HG02678 (cell line): ENCODE data around the gene TM9SF2.
"Not testable (repeated sequence)": the region's sequence is repeated elsewhere in the genome, so short reads cannot be mapped to it uniquely, and the experiment has no call there.

ENCODE experiments used
- ATAC-seq: cut with Tn5 transposase; IDR thresholded peaks from one replicate; pipeline ENCODE4 v1.9.1; 2021; ENCODE audit warnings: mild to moderate bottlenecking, moderate library complexity; ENCODE audit not compliant: unreplicated experiment

Gene TM9SF2

DNA sequence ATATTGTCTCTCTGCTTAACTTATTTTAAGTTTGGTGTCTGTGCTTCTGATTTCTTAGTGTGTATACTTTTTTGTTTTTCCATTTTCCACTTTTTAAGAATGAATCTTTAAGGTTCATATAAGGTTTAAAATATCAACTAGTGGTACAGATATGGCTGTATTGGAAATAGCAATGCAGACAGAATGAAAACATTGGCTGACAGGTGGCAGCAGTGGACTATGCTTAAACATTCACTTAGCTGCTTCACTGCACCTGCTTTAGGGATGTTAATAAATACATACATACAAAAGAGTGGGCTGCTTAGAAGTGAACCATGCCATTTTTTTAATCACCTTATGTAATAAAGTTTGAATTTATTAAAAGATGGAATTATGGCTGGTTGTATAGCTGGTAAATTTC lies 27.3 kb downstream of the TM9SF2 start:
- peak; percentile 80 for ATAC-seq

DNA sequence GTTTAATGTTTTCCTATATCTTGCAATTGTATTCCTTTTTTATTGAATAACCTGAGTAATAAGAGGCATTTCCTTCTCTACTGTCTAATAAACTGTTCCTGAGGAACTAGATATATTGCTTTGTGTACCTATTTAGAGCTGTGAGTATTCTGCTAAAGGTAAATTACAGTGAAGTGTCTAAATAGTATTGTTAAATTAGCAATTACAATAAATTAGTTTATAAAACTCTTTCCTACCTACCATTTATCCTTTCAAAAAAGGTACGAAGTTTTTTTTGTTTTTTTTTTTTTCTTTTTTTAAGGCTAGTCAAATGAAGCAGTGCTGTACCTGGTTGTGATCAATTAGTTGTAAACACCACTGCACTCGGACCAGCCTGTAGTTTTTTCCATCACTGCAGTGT lies 34.8 kb downstream of the TM9SF2 start:
- ATAC-seq: no peak

DNA sequence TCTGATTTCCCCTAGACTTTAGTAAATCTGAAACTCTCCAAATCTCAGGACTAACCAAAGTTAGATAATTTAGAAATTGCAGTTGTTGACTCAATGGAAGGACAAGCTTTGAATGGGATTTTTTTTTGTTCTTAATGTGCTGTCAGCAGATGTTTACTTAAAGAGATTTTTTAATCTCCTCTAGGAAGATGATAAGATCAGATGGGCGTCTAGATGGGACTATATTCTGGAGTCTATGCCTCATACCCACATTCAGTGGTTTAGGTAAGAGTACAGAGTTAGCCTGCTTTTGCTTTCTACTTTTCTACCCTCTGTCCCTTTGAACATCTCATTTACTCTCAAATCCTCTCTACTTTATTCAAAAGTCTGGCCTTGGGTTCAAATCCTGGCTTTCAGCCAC lies 39.3 kb downstream of the TM9SF2 start:
- ATAC-seq: no peak

DNA sequence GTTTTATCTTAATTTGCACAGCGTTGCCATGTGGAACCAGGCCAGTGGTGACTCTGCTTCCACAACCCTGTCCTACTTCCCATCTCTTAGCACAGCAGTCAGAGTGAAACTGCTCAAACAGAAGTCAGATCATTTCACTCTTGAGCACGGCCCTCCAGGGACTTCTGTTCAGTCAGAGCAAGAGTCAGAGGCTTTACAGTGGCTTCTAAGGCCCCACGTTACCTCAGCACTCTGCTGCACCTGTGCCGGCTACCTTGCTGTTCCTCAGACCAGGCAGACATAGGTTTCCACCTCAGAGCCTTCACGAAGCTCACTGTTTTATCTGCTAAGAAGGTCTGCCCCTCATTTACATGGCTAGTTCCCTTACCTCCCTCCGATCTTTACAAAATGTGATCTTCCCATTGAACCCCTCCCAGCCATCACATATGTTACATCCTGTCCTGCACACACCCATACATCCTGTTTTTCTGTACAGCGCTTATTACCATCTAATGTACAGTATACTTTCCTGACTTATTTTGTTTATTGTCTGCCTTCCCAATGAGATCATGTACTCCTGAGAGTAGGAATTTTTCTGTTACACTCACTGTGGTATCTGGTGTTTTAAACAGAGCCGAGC lies 41.6 kb downstream of the TM9SF2 start:
- ATAC-seq: peak; percentile 99

DNA sequence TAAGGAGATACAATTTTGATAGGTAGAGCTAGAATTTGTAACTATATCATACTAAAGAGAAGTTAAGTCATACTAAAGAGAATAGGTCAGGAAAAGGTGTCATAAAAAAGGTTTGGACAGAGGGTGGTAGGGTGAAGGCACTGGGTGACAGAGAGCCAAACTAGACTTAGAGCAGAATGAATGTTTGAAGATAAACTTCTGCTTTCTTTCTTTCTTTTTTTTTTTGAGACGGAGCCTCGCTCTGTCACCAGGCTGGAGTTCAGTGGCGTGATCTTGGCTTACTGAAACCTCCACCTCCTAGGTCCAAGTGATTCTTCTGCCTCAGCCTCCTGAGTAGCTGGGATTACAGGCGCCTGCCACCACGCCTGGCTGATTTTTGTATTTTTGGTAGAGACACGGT lies 44.1 kb downstream of the TM9SF2 start:
- ATAC-seq: no peak

DNA sequence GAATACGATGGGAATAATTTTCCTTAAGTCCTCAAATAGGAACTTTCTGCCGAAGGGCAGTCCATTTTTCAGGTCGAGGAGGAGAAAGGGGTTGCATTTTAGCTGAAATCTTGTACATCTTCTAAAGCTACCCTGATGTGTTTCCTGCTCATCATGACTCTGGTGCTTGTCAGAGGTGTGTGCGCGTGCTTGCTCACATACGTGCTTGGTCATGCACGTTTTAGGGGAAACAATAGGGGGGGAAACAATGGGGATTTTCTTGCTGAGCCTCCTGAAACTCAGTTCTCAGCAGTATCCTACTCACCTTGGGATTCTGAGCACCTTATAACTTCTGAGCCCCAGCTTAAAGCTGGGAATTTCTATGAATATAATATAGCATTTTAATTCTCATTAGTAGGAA lies 44.7 kb downstream of the TM9SF2 start:
- ATAC-seq: no peak

DNA sequence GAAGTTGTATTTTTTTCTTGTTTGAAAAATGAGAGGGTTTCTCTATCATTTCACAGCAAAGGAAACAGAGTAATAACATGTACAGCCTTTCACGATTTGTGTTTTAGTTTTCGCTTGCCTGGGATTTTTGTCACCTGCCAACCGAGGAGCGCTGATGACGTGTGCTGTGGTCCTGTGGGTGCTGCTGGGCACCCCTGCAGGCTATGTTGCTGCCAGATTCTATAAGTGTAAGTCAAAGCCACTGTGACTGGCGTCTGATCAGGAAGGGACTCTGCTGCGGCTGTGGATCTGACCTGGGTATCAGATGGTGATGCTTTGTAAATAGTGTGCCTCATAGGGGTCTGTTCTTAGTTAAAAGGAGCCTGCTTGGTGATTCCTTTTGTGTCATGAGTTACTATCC lies 45.6 kb downstream of the TM9SF2 start:
- no peak for ATAC-seq

DNA sequence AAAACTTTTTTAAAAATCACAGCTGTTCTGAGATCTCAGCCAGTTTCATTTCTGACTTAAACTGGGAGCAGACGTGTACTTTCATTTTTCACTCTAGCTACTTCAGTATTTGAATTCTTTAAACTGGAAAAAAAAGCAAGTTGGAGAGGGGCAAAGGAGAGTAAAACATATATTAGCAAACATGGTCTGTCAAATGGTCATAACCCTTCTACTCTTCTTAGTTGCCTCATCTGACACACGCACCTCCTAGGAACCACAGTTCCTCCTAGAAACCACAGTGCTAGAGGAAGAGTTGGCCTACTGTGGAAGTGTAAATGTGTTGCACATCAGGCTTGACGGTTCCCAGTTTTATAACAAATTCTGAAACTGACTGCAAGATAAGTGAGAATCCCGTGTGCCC lies 47.2 kb downstream of the TM9SF2 start:
- ATAC-seq: peak; percentile 75

DNA sequence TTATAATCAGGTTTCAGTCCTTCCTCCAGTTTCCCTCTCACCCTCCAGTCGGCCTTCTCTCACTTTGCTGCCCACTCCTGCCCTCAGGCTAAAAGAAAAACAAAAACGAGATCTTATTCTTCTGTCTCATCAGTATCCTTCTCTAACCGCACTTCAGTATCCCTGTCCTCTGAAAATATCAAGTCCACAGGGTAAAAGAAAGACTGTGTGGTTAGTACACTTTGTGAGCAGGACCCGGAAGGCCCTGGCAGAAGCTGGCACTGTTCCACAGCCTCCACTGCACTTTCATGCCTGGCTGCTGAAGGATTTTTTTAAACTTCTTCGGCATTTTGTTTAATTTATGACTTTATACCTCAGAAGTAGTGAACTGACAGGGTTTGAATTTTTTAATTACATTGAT lies 51.8 kb downstream of the TM9SF2 start:
- ATAC-seq: no peak

DNA sequence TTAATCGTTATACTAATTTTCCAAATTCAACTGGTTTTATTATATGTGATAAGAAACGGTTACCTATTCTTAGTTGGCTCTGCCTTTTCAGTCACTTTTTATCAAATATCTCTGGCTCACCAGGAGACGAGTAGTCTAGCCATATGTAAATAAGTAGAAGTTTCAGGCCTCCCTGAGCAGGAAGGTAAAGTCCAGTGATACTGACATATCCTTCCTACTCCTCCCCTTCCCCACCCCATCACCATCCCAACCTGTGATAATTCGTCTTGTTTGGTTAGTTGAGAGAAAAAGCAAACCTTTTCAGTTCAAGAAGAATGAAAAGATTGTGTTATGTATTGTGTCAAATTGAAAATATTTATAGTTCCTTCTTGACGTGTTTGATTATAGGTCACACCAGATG lies 53.9 kb downstream of the TM9SF2 start:
- no peak for ATAC-seq

DNA sequence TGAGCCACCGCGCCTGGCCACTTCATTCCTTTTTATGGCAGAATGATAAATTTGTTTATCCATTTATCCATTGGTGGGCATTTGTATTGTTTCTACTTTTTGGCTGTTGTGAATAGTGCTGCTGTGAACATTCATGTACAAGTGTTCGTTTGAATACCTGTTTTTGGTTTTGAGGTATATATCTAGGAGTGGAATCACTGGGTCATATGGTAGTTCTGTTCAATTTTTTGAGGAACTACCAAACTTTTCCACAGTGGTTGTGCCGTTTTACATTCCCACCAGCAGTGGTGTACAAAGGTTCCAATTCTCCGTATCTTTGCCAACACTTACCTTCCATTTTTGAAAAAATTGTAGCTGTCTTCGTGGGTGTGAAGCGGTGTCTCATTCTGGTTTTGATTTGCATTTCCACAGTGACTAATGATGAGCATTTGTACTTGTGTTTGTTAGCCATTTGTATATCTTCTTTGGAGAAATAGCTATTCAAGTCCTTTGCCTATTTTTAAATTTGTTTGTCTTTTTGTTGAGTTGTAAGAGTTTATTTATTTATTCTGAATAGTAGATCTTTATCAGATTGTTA lies 55.7 kb downstream of the TM9SF2 start:
- no peak for ATAC-seq

DNA sequence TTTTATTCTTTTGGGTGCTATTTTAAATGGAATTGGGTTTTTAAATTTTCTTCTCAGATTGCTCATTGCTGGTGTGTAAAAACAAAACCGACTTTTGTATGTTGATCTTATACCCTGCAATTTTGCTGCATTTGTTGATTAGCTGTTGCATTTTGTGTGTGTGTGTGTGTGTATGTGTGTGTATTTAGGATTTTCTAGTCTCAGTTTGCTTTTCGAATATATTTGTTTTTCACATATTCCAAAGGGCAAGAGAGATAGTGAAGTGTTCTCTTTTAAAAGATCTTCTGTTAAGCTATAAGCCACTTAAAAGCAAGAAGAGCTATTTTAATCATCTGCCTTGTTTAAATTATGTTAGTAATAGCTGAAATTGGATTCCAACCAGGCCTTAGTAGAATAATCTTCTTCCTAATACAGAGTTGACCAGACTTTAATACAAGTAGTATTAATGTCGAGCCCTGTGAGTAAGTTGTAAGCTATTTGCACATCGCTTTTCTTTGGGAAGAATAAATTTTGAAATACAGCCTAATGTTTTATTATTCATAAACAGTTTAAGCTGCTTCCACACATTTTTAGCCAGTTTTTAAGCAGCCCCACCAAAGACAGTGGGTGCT lies 57.4 kb downstream of the TM9SF2 start:
- ATAC-seq: no peak

DNA sequence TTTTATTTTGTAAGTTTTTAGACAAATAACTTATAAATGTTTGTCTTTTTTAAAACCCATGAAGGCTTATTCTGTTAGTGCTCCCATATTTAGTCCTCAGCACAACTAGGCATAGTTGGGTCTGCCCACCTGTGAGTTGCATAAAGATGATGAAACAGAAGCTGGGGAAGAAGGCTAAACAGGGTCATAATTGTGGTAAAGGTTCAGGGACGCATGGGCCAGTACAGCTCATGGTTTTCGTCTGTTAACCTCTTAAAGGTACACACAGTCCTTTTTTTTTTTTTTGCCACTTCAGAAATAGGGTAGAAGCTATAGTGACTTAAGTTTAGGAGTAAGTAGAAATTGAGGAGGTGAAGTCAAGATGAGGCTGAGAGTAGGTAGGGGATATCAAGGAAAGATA lies 58.3 kb downstream of the TM9SF2 start:
- no peak for ATAC-seq

DNA sequence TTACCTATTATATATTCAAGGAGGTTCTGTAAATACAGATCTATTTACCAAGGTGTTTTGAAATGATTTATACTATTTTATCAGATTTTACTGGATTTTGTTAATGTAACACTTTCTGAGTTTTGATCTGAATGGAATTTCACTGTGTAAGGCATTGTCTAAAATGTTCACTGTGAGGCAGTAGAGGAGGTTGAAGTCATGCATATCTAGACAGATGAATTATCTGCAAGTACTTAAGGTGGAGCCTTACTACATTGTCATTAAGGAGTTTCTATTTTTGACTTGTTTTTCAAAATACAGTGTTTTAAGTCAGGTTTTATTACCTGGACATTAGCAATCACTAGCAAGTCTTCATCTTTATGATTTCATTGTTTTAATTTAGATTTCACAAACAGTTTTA lies 62.1 kb downstream of the TM9SF2 start:
- no peak for ATAC-seq

DNA sequence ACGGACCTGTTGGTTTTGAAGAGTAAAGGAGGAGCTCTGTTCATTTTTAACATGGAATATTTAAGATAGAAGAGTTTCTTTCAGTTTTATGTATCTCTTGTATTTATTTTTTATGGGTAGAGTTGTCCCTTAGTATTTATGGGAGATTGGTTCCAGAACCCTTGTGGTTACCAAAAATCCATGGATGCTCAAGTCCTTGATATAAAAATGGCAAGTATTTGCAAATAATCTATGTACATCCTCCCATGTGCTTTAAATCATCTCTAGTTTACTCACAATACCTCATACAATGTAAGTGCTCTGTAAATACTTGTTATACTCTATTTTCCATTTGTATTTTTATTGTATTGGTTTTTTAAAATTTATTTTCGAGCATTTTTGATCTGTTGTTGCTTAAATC lies 63.1 kb downstream of the TM9SF2 start:
- ATAC-seq: no peak

DNA sequence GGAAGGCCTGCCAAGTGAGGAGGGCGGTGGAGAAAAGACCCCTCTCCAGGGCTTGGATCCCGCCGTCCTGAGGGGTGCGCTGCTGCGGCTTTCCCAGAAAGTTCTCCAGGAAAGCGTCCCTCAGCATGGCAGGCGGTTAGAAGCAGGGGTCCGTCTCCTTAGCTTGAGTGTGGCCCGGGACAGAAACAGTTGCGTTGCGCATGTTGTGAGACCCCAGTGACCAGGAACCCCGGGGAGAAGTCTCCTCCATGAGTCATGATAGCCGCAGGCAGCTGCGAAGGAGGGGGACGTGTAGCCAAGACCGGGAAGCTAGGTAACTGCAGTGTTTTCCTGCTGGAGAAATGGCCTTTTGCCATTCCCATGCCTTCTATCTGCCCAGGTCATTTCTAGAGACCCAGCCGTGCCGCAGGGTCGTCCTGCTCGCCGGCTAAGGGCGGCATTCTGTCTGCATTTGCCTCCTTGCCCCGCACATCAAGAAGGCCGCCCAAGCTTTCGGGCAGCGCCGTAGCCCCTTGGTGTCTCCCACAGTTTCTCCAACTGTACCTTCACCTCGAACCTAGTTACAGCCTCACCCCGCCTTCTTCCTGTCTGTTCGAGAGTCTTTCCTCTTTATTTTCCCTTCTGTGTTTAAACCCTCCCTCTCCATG lies 64.3 kb downstream of the TM9SF2 start:
- ATAC-seq: no peak

DNA sequence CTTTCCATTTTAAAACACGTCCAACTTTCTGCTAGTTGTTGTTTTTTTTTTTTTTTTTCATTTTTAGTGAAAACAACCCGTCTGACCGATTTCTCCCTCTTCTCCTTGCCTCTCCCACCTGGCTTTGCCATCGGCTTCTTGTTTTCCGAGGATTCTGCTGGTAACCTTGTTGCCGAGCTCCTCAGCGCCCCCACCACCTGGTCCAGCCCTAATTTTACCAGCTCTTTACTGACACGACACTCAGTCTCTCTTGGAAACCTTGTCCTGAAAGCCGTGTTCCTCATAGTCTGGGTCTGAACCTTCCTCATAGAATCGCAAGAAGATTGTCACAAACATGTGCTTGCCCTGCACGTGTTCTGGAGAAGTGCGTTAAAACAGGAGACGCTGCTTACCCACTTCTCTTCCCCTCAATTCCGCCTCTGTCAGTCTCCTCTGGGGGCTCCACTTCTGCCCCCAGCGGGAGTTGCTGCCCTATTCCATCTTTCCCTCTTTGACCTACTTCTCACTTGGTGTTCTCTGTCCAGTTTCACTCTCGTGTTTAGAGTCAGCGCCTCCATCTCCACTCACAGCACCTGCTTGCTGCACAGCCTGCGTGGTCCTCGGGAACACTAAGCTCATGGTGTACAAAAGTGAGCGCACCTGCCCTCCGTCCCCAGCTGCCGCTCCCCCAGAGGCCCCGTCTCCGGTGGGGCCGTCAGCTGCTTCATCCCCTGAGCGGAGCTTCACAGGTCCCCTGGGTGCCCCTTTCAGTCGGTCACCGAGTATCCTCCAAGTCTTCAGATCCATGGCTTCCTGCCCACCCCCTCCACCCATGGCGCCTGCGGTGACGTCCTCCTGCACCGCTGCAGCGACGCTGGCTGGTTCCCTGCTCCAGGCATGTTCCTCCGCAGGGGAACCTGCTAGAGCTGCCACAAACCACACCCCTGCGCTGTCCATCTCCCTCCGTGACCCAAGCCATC lies 65.1 kb downstream of the TM9SF2 start:
- no peak for ATAC-seq

DNA sequence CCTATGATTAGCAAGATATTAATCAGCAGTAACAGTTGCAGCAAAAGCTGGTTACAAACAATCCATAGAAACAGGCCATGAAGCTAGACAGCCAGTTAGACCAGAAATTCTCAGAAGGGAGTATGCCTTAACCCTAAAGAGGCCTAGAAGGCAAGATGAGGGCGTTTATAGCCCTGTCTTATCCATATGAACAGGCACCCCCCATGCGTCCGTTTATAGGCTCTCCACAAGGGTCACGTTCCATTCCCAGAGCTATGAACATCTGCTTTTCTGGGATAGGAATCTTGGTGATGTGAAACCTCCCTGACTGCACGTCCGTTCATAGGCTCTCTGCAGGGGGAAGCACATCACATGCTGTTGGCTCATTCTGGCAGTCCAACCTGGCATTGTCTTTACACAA lies 67.6 kb downstream of the TM9SF2 start:
- not testable (repeated sequence) for ATAC-seq

DNA sequence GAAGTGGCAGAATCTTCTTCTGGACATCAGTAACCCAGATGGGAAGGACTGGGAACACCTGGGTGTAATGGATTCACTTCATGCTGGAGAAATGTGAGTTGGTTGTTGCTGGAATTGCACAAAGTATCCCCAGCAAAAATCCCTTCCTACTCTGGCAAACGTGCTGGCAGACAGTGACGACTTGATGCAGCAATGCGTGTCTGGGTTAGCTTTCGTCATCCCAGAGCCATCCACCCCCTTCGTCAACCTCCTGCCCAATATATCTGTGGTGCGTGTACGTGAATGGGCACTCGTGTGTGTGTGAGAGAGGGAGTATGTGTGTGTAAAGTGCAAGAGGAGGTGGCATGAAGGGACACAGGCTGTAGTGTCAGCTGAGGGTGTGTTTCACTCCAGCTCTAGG lies 70.9 kb downstream of the TM9SF2 start:
- no peak for ATAC-seq

DNA sequence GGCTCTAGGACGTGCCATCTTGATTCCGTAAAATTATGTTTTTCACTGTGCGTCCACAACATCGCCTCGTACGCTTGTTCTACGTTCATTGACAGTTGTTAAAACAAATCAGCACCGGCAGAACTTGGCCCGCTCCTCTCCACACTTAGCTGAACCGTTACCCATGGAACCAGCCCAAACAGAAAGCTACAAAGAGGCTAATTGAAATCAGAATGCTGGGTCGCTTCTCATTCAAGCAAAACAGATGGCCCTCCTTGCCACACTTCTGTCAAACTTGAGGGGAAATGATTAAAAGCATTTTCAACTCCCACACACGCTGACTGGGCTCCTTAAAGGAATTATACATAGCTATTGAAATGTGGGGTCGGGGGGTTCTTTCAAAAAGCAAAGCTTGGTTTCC lies 71.6 kb downstream of the TM9SF2 start:
- ATAC-seq: no peak
